ENCODE results near the gene LARGE1.

Gene LARGE1

DNA sequence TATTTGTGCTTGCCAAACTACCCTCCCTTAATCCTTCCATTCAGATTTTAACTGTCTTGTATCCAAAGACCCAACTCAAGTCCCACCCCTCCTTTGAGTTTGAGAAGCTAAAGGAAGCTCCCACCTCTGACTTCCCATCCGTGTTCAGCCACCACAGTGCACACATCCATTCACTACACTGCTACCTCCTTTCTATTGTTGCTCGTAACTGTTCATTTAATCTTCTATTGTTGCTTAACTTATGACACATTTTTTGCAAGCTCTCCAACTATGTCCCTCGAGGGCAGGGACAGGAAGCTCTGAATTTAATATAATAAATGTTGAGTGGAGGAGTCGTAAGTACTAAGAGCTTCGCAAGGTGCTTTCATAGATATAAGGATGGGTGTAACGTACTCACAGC lies 10.4 kb downstream of the LARGE1 start:
- DNase-seq = no peak

DNA sequence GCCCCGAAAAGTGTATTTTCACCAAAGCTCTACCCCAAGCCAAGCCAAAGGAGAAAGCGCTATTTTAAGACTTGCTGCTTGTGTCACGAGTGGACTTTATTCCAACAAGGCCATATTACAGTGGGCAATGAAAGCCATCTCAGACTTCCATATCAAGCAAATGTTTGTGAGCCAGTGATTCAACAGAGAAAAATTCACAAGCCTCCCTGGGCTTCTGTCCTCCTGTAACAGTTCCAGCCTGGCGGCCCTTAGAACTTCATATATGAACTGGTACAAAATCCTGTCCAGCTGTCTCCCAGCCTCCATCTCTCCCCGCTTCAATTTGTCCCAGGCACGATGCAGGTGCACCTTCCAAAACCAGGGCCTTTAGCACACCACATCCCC lies 11.2 kb downstream of the LARGE1 start:
- DNase-seq = no peak

DNA sequence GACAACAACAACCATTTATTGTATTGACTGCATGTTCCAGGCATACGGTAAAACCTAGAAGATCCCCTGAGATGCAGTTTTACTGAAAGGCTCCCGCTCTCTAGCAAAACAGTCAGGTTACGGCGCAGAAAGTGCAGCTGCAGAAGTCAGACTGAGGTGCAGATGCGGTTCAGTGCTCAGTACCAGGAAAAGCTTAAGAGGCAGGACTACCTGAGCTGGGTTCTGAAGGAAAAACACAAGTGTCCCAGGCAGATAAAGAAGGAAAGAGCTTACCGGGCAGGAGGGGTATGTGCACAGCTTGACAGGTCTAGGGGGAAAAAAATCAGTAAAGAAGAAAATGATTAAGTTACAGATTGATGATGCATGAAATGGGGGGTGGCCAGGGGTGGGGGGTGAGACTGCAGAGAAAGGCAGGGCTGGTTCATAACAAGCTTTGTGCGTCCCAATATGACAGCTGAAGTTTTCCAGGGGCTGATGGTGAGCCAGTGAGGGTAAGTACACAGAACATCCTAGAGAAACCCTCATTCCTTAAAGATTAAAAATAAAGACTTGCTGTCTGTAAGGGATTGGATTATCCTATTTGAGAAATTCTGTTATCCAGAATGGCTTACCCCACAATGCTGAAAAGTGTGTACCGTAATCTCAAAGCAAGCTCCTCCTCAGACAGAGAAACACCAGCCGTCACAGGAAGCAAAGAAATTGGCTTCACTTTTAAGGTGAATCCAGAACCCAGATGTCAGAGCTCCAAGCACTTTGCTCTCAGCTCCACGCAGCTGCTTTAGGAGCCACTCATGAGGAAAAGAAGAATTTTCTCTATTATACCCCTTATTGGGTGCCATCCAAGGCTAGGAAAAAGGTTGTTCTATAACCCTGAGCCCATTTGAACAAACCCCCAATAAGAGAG lies 11.9 kb downstream of the LARGE1 start:
- DNase-seq = no peak

DNA sequence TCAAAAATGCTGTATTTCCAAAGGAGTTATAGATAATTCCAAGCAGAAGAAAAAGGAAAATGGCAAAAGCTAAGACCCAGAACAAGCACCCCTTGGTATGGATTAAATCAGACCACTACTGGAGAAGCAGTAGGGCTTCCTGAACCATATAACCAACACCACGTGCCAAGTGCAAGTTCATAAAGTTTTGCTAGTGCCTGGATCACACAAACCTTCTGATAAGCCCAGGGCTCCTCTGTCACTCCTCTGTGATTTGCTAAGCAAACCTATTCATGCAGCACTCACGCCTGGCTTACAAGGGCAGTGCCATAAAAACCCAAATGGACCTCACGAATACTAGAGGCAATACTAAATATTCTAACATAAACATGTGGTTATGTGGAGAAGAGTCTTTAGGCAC lies 13.3 kb downstream of the LARGE1 start:
- no peak for DNase-seq

DNA sequence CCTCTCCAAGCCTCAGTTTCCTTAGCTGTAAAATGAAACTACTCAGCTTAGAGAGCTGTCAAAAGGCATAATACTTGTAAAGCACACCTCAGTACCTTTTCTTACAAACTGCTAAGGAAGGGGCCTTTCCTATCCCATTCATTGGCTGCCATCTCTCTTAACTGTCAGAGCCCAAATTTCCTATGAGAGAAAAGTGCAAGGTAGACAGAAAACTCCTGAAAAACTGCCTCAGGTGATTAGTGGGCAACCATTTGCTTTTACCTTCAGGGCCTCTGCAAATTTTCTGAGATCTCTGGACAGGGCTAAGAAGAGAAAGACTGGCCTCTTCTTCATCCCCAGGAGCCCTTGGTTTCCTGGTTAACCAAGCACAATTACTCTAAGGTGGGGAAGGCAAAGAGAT lies 13.8 kb downstream of the LARGE1 start:
- DNase-seq = no peak

DNA sequence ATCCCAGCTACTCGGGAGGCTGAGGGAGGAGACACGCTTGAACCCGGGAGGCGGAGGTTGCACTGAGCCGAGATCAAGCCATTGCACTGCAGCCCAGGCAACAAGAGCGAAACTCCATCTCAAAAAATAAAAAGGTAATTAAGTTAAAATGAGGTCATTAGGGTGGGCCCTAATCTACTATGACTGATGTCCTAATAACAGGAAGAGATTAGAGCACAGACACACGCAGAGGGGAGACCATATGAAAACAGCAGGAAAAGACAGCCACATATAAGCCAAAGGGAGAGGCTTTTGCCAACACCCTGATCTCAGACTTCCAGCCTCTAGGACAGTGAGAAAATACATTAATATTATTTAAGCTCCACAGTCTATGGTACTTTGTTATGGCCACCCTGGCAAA lies 17.3 kb downstream of the LARGE1 start:
- DNase-seq = no peak

DNA sequence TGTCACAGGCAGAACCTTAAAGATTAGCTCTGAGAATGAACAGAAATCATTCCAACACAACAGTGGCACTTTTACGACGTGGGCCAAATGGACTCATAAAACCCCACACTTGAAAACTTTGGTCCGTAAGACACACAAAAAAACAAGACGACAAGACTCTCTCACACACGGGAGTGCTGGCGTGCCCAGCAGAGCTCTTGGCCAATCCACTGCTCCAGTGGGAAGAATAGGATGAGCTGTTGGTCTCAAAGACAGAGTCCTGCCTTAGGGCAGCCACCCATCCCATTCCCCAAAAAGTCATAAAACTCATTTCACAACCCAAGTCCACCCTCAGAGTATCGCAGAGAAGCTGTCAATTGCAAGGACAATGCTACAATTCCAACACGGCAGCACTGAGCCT lies 18.2 kb downstream of the LARGE1 start:
- no peak for DNase-seq

DNA sequence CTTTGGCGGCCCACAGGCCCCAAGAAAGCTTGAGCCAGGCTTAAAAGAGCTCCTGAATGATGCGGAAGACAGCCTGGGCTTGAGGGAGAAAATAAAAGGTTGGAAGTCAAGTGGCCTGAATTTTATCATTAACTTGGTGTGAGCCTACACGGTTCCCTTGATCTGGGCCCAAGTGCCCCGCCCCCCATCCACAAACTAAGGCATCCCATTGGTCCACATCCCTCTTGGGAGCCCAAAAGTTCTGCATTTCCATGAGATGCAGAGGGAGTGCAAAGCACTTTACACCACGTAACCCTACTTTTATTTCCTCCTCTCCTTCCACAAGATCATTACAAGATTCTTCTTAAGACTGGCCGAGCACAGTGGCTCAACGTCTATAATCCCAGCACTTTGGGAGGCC lies 22.2 kb downstream of the LARGE1 start:
- no peak for DNase-seq

DNA sequence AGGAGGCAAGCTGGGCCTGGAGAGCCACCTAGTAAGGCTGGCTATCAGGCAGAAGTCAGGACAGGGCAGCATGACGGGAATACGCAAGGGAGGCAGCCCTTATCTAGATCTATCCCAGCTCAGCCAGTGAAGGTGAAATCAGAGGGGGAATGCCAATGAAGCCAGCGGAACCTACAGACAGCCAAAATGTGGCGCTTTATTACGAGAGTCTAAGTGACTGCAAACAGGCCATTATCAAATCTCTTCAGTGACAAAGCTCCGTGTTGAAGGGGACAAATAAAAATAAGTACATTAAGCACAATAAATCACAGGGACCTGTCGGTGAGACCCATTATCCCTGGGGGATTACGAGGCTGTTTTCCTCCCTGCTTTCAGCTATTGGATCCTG lies 22.8 kb downstream of the LARGE1 start:
- DNase-seq = peak; percentile 74

DNA sequence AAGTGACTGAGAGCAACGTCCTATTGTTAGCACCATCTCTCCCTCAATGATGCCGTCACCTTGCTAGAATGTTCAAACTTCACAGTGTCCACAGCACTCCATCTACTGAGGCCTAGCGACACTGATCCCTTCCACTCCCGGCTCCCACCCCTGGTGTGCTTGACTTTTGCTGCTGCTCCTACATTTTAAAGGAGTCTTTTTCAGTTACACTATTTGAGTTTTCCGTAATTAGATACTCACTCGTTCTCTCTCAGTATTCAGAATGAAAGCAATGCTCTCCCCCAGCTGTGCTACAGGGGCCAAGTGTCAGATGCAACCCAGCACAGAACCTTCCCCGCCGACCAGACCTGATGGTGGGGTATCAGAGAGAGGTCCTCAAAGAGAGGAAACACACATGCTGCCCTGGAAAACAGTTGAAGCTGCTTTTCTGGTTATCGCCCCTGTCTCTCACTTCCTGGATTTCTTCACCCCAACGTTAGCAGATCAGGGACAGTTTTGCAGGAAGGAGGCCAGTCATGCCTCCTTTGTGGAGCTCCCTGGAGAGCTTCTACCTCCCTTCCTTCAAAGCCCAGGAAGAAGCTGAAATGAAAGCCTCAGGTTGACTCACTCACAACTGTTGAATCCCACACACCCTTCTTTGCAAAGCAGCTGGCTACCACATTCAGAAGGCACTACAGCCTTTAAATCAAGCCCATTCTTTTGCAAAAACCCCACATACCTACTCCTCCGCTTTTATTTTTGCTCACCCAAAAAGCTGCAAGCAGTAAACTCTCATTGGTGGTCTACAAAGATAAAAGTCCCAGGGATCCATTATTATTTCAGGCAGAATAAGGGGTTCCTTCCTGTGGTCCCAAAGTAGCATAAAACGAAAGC lies 23.5 kb downstream of the LARGE1 start:
- no peak for DNase-seq

DNA sequence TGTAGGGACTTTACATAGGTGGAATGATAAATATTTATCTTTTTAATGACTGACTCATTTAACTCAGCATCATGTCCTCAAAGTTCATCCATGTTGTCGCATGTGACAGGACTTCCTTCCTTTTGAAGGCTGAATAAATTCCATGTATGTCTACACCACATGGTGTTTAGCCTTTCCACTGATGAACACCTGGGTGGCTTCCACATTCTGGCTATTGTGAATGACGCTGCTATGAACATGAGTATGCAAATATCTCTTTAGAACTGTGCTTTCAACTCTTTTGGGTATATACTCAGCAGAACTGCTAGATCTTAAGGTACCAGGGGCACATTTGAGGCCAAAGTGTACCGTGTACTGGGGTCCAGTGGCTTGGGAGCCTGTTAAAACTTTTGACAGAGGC lies 24.1 kb downstream of the LARGE1 start:
- no peak for DNase-seq

DNA sequence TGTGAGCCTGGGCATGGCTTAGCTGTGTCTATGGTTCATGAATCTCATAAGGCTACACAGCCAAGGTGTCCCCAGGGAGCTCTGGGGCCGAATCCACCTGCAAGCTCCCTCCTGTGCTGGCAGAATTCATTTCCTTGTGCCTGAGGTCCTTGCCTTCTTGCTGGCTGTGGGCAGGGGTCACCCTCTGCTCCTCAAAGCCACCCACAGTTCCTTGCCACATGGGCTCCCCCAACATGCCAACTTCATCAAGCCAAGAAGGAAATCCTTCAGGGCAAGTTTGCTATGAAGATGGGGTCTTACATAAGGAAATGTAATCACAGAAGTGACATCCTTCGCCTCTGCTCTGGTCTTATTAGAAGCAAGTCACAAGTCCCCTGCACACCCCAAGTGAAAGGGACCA lies 24.8 kb downstream of the LARGE1 start:
- DNase-seq = no peak

DNA sequence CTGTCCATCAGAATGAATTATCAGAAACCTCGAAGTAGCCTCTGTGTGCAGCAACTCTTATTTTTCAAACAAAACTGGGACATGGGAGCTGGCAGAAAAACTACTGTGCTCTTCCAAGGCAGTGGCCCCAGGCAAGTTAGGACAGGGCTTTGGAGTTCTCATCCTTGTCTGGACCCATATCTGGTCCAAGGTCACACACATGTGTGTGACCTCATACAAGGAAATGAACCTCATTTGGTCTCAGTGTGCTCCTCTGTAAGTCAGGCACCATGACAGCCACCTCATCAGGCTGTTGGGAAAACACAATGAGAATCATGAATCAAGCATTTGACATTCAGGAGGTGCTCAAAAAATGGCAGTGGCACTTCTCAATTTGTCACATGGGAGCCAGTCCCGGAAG lies 25.8 kb downstream of the LARGE1 start:
- DNase-seq = no peak

DNA sequence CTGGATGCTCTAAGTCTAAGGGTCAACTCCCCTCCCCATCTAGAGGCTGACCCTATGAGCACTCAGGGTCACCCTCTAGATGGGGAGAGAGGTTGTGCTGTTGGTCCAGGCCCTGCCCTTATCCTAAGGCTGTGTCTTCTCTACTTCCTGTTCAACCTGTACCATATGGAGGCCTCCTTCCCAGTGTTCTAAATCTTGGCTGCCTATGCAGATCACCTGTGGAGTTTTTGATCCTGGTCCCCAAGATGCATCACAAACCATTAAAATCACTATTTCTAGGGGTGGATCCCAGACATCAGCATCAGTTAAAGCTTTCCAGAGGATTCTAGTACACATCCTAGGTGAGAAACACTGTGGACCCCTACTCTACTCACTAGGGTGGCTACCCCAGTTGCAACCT lies 26.2 kb downstream of the LARGE1 start:
- DNase-seq = no peak

DNA sequence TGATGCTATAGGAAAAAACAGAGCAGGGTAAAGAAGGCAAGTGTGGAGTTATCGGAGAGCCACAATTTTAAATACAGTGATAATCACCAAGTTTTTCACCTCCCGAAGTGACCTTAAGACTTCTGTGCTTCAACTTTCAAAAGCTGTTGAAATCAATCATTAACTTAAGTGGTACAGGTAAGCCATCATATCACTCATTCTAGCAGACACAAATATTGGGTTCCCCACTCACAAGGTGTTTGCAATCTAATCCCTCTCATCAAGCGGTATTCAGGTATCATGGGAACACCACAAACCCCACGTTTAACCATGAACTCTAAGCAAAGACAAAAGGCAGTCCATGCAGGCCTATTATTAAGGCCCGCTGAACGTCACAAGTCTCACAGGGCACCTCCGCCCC lies 26.8 kb downstream of the LARGE1 start:
- DNase-seq = no peak

DNA sequence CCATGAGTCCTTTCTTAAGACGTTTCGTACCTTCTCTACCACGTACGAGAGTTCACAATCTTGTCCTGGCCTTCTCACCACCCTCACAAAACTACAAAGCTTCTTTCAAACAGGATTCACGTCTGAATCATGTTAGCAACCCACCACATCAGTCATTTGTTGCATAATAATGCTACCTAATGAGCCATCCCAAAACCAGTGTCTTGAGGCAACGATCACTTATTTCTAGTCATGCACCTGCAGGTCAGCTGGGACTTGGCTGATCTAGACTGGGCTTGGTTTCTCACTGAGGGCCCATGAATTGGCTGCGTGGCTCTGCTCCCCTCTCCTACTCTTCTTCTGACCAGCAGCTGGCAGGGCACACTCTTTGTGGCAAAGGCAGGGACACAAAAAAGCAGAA lies 28.3 kb downstream of the LARGE1 start:
- no peak for DNase-seq

DNA sequence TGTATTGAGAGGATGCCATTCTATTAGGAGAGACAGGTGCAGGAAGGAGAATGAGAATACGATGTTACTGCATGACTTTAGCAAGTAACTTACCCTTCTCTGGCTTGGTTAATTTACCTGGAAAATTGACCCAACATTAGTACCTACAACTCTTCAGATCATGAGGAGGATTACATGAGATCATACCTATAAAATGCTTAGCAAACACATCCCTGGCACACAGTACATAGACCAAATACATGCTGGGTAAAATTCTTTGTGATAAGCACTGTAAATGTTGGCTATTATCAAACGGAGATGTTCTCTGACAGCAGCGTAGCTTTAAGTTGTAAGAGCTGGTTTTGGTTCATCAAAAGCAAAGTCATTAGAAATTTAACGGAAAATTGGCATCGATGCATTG lies 28.8 kb downstream of the LARGE1 start:
- DNase-seq = no peak

DNA sequence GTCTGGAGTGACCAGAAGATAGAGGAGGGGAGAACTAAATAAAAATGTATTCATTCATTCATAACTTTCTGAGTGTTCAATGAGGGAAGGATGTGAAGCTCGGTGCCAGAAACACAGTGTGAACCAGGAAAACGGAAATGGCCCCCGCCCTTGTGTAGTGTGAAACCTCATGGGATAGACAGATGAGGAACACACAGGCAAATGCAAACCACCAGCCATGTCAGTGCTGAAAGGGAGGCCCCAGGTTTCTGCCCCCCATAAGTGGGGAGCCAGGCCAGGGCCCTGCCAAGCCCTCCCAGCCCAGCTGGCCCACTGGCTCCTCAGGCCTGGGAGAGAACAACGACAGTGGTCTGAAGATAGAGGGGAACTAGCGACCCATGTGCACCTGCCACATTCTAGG lies 30.5 kb downstream of the LARGE1 start:
- DNase-seq = no peak

DNA sequence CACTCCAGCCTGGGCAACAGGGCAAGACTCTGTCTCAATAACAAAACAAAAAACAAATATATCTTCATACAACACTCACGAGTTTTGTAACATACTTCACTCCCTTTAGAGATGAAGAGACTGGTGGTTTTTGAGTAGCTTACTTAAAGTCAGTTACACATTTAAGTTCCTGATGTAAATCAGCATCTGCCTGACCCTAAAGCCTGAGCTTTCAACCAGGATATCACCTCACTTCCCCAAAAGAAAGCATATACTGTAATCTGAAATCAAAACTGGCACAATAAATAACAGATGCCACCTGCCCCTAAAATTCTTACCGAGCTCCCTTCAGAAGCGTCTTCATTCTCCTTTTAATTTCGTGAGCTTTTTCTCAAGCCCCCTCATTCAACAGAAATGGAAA lies 31.5 kb downstream of the LARGE1 start:
- DNase-seq = no peak

DNA sequence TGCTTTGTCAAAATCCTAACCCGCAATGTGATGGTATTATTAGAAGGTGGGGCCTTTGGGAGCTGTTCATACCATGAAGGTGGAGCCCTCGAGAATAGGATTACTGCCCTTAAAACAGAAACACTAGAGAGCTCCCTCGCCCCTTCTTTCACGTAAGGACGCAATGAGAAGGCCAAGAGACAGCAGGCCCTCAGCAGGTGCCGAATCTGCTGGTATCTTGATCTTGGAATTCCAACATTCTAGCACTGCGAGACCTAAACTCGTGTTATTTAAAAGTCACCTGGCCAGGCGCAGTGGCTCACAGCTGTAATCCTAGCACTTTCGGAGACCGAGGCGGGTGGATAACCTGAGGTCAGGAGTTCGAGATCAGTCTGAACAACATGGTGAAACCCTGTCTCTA lies 33.1 kb downstream of the LARGE1 start:
- no peak for DNase-seq

DNA sequence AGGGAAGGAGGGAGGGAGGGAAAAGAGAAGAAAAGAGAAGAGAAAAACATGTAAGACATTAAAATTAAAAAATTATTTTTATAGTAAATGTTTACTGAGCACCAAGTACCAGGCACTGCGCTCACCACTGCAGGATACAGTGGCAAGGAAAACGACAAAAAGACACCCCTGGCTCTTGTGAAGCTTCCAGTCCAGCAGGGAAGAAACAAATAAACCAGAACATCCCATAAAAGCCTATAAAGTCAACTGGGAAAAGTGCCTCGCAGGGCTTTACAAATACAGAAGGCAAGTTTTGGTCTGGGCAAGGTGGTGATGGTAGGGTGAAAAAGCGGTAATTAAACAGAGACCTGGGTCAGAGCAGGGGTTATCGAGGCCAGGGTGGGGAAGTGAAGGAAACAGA lies 33.6 kb downstream of the LARGE1 start:
- no peak for DNase-seq

DNA sequence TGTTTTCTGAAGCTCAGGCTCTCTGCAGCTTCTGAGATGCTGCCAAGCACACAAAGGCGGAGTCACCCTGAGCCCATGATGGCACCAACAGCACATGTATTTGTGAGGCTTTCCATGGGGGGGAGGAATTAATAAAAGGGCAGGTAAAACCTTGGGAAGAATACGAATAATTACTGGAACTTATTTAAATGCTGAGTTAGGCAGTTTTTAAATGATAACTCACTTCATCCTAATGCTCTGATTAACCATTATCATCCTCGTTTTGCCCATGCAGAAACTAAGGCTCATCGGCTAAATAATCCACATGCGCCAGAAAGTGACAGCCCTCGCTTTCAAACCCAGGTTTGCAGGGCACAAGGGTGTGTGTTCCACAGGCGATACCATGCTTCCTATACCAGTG lies 35.4 kb downstream of the LARGE1 start:
- DNase-seq = no peak

DNA sequence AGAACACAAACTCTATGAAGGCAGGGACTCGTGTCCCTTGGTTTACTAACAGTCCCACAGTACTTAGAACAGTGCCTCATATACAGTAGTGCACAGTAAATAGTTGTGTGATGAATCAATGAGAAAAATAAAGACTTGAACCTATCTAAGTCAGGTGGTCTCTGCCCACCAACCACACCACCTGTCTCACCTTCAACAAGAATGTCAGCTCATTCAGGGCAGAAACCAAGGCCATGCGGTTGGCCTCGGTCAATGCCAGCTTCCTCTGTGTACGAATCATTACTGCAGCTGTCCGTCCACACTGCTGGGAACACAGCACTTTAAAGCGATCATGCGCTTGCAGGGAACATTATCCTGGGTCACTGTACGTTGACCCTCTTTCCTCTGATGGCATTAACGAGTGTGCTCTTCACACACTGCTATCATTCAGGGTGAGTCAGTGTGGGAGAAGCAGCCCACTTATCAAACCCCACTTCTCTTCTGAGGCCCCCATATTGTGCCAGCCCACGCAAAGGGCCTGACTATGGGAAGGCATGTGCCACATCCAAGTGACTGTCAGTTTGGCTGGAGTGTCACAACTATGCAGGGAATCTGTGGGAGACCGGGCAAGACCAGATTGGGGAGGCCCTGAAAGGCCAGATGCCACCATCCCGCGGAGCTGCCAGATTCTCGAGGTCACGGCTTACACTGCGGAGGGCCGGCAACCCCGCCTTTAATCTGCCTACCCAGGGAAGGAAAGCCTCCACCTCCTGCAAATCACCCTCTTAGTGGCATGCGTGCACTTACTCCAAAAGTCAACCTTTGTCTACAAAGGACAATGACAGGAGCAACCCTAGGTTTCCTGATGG lies 36.1 kb downstream of the LARGE1 start:
- no peak for DNase-seq

Measured in DMS153 (cell line).